ENCODE results near the gene OTUD1.
"Not testable (repeated sequence)": the region's sequence is repeated elsewhere in the genome, so short reads cannot be mapped to it uniquely, and the experiment has no call there.

OTUD1 gene, protein sequence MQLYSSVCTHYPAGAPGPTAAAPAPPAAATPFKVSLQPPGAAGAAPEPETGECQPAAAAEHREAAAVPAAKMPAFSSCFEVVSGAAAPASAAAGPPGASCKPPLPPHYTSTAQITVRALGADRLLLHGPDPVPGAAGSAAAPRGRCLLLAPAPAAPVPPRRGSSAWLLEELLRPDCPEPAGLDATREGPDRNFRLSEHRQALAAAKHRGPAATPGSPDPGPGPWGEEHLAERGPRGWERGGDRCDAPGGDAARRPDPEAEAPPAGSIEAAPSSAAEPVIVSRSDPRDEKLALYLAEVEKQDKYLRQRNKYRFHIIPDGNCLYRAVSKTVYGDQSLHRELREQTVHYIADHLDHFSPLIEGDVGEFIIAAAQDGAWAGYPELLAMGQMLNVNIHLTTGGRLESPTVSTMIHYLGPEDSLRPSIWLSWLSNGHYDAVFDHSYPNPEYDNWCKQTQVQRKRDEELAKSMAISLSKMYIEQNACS

DNA sequence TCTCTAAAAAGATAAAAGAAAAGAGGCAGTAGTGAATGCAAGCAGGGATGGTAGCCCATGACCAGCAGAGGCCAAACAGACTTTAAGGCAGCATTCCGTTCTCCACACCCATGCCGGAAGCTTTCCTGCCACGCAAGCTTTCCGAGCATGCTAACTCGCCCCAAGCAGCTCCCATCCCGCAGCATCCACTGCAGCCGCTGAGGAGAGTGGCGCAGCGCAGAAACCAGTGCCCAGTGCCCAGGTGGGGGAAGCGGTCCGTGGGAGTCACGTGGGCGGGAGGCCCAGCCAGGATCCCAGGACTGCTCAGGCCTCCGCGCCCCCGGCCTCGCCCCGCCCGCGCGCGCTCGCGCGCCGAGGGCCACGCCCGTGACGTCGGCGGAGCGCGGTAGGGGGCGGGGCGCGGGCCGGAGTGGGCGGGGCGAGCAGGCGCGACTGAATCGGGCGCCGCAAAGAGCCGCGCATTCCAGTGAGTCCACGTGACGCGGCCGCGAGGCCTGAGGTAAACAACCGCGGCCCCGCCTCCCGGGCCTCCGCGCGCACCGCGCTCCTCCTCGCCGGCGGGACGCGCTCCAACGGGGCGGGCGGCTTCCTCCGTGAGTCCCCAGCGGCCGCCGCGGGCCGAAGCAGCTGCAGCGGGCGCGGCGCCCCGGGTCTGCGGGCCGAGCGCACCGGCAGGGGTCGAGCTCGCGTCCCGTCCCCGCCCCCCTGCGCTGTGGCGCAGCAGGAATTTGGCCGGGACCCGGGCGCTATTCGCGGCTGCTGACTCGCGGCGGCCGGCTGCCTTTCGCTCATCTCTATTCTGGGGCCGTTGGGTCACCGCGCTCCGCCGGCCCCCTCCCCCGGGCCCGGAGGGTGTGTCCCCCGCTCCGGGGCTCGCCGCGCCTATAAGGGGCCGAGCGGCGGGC, at the start of gene OTUD1:
OTUD1 (plus strand) TSS at position 529 of the 905 bp plus-strand sequence. CDS start 383 bp downstream, outside the sequence.
- DNase-seq (ENCODE audit: low spot score): peak; percentile 97

- DNase-seq (ENCODE audit: low spot score): not testable (repeated sequence)
Measured at GRCh38 chr10:23390408-23390807, 48.5 kb upstream of the OTUD1 start.

DNA sequence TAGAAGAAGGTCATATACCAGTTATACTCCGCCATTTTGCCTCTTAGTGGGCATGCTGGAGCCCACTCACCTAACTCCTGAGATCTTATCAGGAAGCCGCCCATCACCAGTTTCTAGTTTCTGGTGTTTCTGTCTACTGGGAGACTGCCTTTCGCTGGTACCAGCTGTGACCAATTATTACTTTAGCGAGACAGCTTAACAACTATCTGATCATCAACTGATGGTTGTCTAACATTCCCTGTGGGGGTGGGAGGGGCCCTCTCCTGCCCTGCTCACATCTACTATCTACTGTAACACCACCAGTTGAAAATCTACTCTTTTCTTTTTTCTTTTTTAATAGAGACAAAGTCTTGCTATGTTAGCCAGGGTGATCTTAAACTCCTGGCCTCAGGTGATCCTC, 48.1 kb upstream of the OTUD1 start:
- no peak for DNase-seq (ENCODE audit: low spot score)

GRCh38 chr10:23391821-23392220, 47.1 kb upstream of the OTUD1 start:
- DNase-seq (ENCODE audit: low spot score): no peak

- DNase-seq (ENCODE audit: low spot score): no peak
Measured at GRCh38 chr10:23395017-23395416, 43.9 kb upstream of the OTUD1 start.

- DNase-seq (ENCODE audit: low spot score): no peak
Measured at GRCh38 chr10:23396695-23397094, 42.2 kb upstream of the OTUD1 start.

DNA sequence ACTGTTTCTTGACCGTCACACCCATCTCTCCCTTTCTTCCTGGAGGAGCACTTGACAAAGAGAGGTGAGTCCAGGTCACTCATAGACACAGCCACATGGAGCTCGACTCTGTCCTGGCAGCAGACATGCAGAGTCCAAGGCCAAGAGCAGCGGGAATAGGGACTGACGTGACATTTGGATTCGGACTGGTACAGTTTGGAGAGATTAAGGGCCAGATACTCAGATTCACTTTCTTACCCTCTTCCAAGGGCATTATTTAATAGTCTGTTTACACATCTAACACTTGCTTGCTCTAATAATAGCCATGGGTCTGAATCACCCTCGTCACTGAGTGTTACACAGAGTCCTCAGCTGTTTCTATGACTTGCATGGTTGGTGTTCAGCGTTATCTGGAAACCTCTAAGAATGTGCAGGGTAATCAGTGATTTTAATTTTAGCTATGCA, 39.2 kb upstream of the OTUD1 start:
- DNase-seq (ENCODE audit: low spot score): no peak

DNA sequence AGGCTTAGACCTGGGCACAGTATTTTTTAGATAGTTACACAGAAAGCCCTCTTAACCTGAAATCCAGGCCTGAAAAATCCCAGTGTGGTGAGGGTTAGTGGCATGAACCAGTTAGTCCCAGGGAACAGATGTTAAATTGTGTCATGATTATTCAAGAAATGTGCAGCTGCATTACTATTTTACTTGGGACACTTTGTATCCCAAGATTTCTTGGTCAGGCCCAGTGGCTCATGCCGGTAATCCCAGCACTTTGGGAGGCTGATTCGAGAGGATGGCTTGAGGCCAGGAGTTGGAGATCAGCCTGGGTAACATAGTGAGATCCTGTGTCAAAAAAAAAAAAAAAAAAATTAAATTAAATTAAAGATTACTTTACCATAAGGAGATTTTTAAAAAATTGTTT, 36.0 kb upstream of the OTUD1 start:
- DNase-seq (ENCODE audit: low spot score): no peak

- DNase-seq (ENCODE audit: low spot score): no peak
Measured at GRCh38 chr10:23403278-23403677, 35.6 kb upstream of the OTUD1 start.

DNA sequence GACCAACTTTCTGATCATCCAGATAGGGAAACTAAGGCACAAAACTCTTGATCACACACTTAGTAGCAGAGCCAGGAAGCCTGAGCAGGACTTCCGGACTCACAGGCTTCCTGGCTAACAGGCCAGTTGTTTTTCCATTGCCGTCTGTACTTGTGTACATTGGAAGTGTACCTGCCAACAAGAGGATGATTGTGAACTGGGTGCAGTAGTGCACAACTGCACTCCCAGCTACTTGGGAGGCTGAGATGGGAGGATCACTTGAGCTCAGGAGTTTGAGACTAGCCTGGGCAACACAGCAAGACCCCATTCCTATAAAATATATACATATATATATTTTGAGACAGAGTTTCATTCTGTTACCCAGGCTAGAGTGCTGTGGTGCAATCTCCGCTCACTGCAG, 35.2 kb upstream of the OTUD1 start:
- no peak for DNase-seq (ENCODE audit: low spot score)

- no peak for DNase-seq (ENCODE audit: low spot score)
Measured at GRCh38 chr10:23404461-23404980, 34.4 kb upstream of the OTUD1 start.

GRCh38 chr10:23405540-23405939, 33.3 kb upstream of the OTUD1 start:
- DNase-seq (ENCODE audit: low spot score): peak; percentile 78

DNA sequence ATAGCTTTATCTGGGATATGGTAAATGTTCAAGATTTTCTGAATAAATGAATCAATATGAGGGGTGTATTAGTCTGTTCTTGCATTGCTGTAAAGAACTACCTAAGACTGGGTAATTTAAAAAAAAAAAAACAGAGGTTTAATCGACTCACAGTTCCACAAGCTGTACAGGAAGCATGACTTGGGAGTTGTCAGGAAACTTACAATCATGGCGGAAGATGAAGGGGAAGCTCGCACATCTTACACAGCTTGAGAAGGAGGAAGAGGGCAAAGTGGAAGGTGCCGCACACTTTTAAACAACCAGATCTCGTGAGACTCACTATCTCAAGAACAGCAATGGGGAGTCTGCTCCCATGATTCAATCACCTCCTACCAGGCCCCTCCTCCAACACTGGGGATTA, 32.5 kb upstream of the OTUD1 start:
- DNase-seq (ENCODE audit: low spot score): no peak

- no peak for DNase-seq (ENCODE audit: low spot score)
Measured at GRCh38 chr10:23408330-23408976, 30.4 kb upstream of the OTUD1 start.

DNA sequence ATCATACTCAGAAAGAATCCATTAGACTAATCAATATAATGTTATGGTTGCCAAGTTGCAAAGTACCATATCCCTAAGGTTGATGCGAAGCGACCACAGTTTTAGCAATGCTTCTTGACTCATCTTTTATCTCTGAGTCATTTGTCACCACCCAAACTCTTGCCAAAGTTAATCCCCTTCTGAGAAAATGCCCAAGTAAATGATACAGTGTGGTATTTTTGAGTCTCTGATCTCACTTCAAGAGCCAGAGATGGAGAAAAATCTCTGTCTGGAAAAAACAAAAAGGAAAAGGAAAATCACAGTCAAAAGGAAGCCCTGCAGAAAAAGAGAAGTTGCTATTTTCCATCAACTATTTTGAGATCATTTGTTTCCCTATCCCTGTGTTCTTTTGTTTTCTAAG, 26.7 kb upstream of the OTUD1 start:
- no peak for DNase-seq (ENCODE audit: low spot score)

DNA sequence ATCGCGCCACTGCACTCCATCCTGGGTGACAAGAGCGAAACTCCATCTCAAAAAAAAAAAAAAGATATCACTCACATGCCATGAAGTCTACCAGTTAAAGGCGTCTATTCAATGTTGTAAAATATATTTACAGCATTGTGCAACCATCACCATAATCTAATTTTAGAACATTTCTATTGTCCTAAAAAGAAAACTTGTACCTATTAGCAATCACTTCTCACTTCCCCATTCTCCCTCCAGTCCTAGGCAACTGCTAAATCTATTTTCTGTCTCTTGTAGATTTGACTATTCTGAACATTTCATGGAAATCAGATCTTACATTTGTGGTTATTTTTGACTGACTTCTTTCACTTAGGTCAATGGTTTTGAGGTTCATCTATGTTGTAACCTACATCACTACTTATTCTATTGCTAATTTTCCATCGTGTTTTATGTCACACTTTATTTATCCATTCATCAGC, 25.2 kb upstream of the OTUD1 start:
- DNase-seq (ENCODE audit: low spot score): no peak

DNA sequence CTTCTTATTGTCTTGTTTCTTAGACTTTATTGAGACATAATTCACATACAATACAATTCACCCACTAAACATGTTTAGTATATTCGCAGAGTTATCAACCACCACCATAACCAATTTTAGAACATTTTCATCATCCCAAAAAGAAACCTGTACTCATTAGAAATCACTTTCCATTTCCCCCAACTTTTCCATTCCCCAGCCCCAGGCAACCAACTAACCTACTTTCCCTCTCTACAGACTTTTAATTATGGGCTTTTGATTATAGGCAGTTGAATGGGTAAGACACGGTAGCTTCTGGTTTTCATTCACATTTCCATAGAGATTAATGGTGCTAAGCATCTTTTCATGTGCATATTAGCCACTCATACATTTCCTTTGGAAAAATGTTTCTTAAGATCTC, 24.2 kb upstream of the OTUD1 start:
- no peak for DNase-seq (ENCODE audit: low spot score)

GRCh38 chr10:23417254-23417653, 21.6 kb upstream of the OTUD1 start:
- no peak for DNase-seq (ENCODE audit: low spot score)

GRCh38 chr10:23418051-23418681, 20.7 kb upstream of the OTUD1 start:
- no peak for DNase-seq (ENCODE audit: low spot score)

- no peak for DNase-seq (ENCODE audit: low spot score)
Measured at GRCh38 chr10:23419201-23419600, 19.7 kb upstream of the OTUD1 start.

- no peak for DNase-seq (ENCODE audit: low spot score)
Measured at GRCh38 chr10:23419655-23420329, 19.1 kb upstream of the OTUD1 start.

Measured in HuH-7 (cell line).